ENCODE data around the gene SHLD1. TPM values are rescaled to one million over a fixed set of nuclear protein-coding genes. Genes with fewer than 3 reads are reported as not detected.
A peak's percentile ranks its signal among the peaks of the same experiment; 100 is the strongest.
"Not testable (repeated sequence)": the region's sequence is repeated elsewhere in the genome, so short reads cannot be mapped to it uniquely, and the experiment has no call there.

The SHLD1 gene
- total RNA-seq, 1 donor from 2014 or later = 5.7 TPM

DNA sequence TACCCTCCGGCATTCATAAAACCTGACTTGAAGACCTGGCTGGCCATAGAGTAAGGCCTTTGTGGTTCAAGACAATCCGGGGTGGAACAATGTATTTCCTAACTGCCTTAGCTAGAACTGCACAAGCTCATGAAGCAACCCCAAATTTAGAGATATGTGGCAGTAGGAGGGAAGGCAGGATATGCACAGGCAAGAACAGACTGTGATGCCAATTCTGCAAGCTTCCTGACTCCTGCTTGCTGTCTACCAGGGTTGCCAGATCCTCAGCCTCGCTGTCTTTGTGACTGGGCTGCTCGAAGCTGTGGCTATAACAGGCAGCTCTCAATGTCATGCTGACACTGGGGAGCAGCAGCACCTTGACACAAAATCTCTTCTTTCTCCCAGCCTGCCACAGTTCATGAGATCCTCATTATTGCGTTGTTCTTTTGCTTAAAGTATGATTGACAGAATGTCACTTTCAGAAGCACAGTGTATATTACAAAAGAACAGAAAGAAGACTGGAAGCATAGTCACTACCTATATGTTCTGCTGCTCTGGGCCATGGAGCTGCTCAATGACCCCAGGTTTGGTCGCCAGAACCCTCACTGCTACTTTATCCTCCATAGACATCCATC is 18.3 kb upstream of the SHLD1 start:
- no peaks in the 10 kb centered on the region for H3K36me3 ChIP-seq
- H3K4me1 ChIP-seq = peaks cover 23% of the 10 kb centered on the region
- H3K4me3 ChIP-seq = no peak overlapping the region
- TF ChIP-seq, protein P1, sequence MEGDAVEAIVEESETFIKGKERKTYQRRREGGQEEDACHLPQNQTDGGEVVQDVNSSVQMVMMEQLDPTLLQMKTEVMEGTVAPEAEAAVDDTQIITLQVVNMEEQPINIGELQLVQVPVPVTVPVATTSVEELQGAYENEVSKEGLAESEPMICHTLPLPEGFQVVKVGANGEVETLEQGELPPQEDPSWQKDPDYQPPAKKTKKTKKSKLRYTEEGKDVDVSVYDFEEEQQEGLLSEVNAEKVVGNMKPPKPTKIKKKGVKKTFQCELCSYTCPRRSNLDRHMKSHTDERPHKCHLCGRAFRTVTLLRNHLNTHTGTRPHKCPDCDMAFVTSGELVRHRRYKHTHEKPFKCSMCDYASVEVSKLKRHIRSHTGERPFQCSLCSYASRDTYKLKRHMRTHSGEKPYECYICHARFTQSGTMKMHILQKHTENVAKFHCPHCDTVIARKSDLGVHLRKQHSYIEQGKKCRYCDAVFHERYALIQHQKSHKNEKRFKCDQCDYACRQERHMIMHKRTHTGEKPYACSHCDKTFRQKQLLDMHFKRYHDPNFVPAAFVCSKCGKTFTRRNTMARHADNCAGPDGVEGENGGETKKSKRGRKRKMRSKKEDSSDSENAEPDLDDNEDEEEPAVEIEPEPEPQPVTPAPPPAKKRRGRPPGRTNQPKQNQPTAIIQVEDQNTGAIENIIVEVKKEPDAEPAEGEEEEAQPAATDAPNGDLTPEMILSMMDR (IDR thresholded peaks at IDR 0.05; ENCODE audit: borderline replicate concordance) = no peak
- intact Hi-C loops (cut with micrococcal nuclease) = no loop called here
- peaks cover 6% of the 10 kb centered on the region for H3K9me3 ChIP-seq (replicated peaks)
- peak overlapping the region; percentile 46 for H3K27ac ChIP-seq (replicated peaks)
- no peaks in the 10 kb centered on the region for H3K27me3 ChIP-seq (ENCODE audit: low read depth)
- no peak for DNase-seq

DNA sequence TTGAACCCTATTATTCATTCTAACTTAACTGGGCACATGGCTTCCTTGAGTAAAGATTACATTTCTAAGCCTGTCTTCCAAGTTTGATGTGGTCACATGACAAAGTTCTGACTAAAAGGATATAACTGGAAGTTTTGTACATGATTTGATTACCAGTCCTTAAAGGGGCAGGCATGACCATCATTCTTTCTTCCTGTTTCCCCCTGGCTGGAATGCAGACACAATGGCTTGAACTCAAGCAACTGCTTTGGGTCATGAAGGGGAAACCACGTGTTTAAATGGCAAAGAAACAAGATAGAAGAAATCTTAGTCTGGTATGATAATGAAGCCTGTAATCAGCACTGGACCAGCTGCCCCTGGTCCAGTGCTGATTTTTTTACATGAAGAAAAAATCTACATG is 15.6 kb upstream of the SHLD1 start:
- Histone ChIP-seq H3K9me3 (replicated peaks) (no peaks in the 10 kb centered on the region), H3K4me1 (peaks cover 23% of the 10 kb centered on the region), H3K4me3 (no peak overlapping the region), H3K27ac (replicated peaks) (no peak overlapping the region), H3K27me3 (ENCODE audit: low read depth) (no peaks in the 10 kb centered on the region), H3K36me3 (no peaks in the 10 kb centered on the region)
- intact Hi-C loops (cut with micrococcal nuclease) = no loop called here
- DNase-seq = no peak
- TF ChIP-seq, protein P1 (IDR thresholded peaks at IDR 0.05; ENCODE audit: borderline replicate concordance) = no peak

DNA sequence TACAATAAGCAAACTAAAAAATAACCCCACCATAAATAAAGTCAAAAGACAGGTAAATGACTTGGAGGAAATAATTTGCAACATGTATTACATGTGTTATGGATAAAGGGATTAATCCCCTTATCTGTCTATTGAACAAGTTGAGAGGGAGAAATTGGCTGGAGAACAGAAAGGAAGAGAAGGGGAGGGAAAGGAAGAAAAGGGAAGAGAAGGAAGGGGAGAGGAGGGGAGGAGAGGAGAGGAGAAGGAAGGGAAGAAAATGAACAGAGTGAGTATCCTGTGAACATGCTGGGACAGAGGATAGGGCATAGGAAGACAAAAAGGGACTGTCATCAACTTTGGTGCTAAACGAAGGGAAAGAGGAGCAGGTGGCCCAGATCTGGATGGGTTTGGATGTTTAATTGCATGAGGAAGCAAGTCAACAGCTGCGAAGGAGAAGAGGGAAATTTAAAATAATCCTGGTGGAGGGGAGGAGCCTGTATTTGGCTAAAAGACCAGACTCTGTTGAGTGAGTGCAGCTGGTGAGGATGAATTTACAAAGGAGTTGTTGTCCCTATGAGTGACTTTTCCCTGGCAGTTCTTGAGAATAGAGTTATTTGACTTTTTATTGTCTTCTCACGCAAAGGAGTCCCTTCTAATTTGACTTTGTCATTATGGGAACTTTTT is 14.2 kb upstream of the SHLD1 start:
- no peaks in the 10 kb centered on the region for H3K27me3 ChIP-seq (ENCODE audit: low read depth)
- H3K36me3 ChIP-seq = no peaks in the 10 kb centered on the region
- H3K4me1 ChIP-seq = peaks cover 22% of the 10 kb centered on the region
- peak overlapping the region; percentile 42 for H3K27ac ChIP-seq (replicated peaks)
- intact Hi-C loops (cut with micrococcal nuclease) = no loop called here
- TF ChIP-seq, protein P1 (IDR thresholded peaks at IDR 0.05; ENCODE audit: borderline replicate concordance) = no peak
- DNase-seq = no peak
- H3K4me3 ChIP-seq = no peak overlapping the region
- H3K9me3 ChIP-seq (replicated peaks) = no peaks in the 10 kb centered on the region

DNA sequence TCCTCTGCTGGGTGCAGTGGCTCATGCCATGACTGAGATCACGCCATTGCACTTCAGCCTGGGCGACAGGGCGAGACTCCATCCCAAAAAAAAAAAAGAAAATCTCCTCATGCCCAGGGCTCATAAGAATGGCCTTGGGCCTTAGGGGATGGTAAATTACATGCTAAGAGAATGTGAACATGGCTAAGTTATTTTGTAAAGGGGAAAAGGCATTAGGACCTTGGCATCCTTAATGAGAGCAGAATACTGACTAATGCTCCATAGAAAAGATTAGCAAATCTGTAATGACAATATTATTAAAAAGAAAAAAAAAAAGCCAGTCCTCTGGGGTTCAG is 12.6 kb upstream of the SHLD1 start:
- intact Hi-C loops (cut with micrococcal nuclease) = no loop called here
- H3K36me3 ChIP-seq = no peaks in the 10 kb centered on the region
- no peaks in the 10 kb centered on the region for H3K27me3 ChIP-seq (ENCODE audit: low read depth)
- no peaks in the 10 kb centered on the region for H3K9me3 ChIP-seq (replicated peaks)
- H3K27ac ChIP-seq (replicated peaks) = no peak overlapping the region
- no peak overlapping the region for H3K4me3 ChIP-seq
- no peak for DNase-seq
- peaks cover 6% of the 10 kb centered on the region for H3K4me1 ChIP-seq
- TF ChIP-seq, protein P1 (IDR thresholded peaks at IDR 0.05; ENCODE audit: borderline replicate concordance) = no peak

DNA sequence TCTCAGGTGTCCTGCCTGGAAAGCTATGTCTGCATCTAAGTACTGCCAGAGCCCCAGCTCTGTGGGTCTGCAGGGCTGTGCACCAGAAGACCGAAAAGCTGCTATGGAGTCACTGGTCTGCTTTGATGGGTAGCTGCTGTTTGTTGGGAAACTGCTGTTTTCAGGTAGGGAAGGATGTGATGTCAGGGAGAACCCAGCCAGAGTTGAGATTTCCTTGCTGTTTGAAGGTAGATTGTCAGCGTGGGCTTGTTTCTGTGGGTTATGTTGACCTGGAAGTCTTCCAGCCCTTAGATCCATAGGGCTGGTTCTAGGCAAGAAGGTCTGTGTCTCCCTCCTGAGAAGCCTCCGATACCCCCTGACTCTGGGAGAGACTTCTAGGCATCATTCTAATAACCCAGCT is 12.2 kb upstream of the SHLD1 start:
- Histone ChIP-seq H3K9me3 (replicated peaks) (no peaks in the 10 kb centered on the region), H3K27ac (replicated peaks) (no peak overlapping the region), H3K4me1 (peaks cover 6% of the 10 kb centered on the region), H3K27me3 (ENCODE audit: low read depth) (no peaks in the 10 kb centered on the region), H3K36me3 (no peaks in the 10 kb centered on the region), H3K4me3 (no peak overlapping the region)
- DNase-seq = no peak
- TF ChIP-seq, protein P1 (IDR thresholded peaks at IDR 0.05; ENCODE audit: borderline replicate concordance) = no peak
- intact Hi-C loops (cut with micrococcal nuclease) = no loop called here

DNA sequence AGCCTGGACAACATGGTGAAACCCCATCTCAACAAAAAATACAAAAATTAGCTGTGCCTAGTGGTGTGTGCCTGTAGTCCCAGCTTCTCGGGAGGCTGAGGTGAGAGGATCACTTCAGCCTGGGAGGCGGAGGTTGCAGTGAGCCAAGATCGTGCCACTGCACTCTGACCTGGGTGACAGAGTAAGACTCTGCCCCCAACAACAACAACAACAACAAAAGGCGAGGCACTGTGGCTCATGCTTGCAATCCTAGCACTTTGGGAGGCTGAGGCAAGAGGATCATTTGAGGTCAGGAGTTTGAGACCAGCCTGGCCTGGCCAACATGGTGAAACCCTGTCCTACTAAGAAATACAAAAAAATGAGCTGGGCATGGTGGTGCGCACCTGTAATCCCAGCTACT is 9.6 kb upstream of the SHLD1 start:
- H3K27ac ChIP-seq (replicated peaks); H3K27me3 ChIP-seq (ENCODE audit: low read depth); intact Hi-C loops (cut with micrococcal nuclease); H3K9me3 ChIP-seq (replicated peaks); H3K36me3 ChIP-seq; H3K4me3 ChIP-seq; DNase-seq; H3K4me1 ChIP-seq: not testable (repeated sequence)

Measured in left ventricle myocardium inferior (tissue), 1 donor.